Measurements from ENCODE around the gene HIF1A.

- no peak for TF ChIP-seq CTCF (IDR thresholded peaks at IDR 0.05)
- TF ChIP-seq POLR2A (IDR thresholded peaks at IDR 0.05), result no peak
Observed at GRCh38 chr14:61663312-61663979, 31.9 kb upstream of the HIF1A start.

Measured in Peyer's patch (tissue), 4 donors.